Measurements from ENCODE around the gene PRKCI.

DNA sequence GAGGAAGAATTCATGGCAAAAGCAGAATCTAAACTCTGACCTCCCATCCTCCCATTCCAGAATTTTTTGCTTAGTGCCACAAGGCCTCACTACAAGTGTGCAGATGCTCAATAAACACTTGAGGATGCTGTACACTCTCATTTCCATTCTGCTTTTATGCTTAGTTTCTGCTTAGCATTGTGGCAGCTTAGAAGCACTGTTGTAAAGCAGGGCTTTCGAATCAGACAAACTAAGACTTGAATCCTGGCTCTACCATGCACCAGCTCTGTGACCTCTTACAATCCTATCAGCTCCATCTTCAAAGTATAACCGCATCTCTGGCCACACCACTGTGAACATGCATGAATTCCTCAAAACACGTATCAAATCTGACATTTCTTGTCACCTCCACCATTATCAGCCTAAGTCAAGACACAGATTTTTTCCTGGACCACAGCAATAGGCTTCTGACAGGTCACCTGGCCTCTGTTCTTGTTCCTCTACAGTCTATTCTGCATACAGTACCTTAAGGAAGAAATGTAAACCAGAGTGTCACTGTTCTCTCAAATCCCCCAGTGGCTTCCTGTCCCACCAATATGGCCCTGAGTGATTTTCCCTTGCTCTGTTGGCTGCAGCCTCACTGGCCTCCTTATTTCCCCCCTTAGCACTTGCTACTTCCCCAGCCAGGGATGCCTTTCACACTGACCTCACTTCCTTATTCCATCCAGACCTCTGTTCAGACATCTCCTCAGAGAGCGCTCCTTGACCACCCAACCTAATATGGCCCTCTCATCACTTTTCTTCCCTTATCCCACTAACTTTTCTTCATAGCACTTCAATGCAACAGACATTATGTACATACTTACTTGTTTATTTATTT is 32.6 kb upstream of the PRKCI start:
- no peak for TF ChIP-seq YY1 (IDR thresholded peaks at IDR 0.05; ENCODE audit: extremely low read depth, insufficient replicate concordance, low read depth, low read length)
- TF ChIP-seq CTCF (IDR thresholded peaks at IDR 0.05 in 2 of 3, conservative IDR thresholded peaks at IDR 0.05 in 1 of 3; ENCODE audit: borderline replicate concordance in 1 of 3, insufficient read depth in 1 of 3, low read depth in 2 of 3, low read length in 2 of 3), result no peak
- TF ChIP-seq, protein P1, sequence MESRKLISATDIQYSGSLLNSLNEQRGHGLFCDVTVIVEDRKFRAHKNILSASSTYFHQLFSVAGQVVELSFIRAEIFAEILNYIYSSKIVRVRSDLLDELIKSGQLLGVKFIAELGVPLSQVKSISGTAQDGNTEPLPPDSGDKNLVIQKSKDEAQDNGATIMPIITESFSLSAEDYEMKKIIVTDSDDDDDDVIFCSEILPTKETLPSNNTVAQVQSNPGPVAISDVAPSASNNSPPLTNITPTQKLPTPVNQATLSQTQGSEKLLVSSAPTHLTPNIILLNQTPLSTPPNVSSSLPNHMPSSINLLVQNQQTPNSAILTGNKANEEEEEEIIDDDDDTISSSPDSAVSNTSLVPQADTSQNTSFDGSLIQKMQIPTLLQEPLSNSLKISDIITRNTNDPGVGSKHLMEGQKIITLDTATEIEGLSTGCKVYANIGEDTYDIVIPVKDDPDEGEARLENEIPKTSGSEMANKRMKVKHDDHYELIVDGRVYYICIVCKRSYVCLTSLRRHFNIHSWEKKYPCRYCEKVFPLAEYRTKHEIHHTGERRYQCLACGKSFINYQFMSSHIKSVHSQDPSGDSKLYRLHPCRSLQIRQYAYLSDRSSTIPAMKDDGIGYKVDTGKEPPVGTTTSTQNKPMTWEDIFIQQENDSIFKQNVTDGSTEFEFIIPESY (IDR thresholded peaks at IDR 0.05; ENCODE audit: extremely low read depth, insufficient replicate concordance, low read length), result no peak
- TF ChIP-seq EZH2 (IDR thresholded peaks at IDR 0.05), result no peak
- TF ChIP-seq, protein P2, sequence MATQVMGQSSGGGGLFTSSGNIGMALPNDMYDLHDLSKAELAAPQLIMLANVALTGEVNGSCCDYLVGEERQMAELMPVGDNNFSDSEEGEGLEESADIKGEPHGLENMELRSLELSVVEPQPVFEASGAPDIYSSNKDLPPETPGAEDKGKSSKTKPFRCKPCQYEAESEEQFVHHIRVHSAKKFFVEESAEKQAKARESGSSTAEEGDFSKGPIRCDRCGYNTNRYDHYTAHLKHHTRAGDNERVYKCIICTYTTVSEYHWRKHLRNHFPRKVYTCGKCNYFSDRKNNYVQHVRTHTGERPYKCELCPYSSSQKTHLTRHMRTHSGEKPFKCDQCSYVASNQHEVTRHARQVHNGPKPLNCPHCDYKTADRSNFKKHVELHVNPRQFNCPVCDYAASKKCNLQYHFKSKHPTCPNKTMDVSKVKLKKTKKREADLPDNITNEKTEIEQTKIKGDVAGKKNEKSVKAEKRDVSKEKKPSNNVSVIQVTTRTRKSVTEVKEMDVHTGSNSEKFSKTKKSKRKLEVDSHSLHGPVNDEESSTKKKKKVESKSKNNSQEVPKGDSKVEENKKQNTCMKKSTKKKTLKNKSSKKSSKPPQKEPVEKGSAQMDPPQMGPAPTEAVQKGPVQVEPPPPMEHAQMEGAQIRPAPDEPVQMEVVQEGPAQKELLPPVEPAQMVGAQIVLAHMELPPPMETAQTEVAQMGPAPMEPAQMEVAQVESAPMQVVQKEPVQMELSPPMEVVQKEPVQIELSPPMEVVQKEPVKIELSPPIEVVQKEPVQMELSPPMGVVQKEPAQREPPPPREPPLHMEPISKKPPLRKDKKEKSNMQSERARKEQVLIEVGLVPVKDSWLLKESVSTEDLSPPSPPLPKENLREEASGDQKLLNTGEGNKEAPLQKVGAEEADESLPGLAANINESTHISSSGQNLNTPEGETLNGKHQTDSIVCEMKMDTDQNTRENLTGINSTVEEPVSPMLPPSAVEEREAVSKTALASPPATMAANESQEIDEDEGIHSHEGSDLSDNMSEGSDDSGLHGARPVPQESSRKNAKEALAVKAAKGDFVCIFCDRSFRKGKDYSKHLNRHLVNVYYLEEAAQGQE (IDR thresholded peaks at IDR 0.05; ENCODE audit: low read depth), result no peak
- no peak for TF ChIP-seq CBX3 (IDR thresholded peaks at IDR 0.05; ENCODE audit: low read depth)
- no peak for TF ChIP-seq POLR2AphosphoS5 (IDR thresholded peaks at IDR 0.05; ENCODE audit: low read depth, low read length)
- TF ChIP-seq SRF (IDR thresholded peaks at IDR 0.05; ENCODE audit: low read depth), result no peak
- no peak for TF ChIP-seq JUND (IDR thresholded peaks at IDR 0.05)
- TF ChIP-seq ZNF274 (IDR thresholded peaks at IDR 0.05; ENCODE audit: low read depth, low read length), result no peak
- no peak for TF ChIP-seq POLR2A (IDR thresholded peaks at IDR 0.05; ENCODE audit: borderline replicate concordance, extremely low read depth, insufficient read depth, insufficient read length)
- no peak for TF ChIP-seq RAD21 (IDR thresholded peaks at IDR 0.05; ENCODE audit: low read depth)
- TF ChIP-seq MAX (IDR thresholded peaks at IDR 0.05), result no peak
- TF ChIP-seq EZH2phosphoT487 (IDR thresholded peaks at IDR 0.05; ENCODE audit: borderline replicate concordance), result no peak

Measured in HCT116 (cell line).